Measurements from ENCODE around the gene CACUL1. TPM values are rescaled to one million over a fixed set of nuclear protein-coding genes. Genes with fewer than 3 reads are reported as not detected.
"Not testable (repeated sequence)": the region's sequence is repeated elsewhere in the genome, so short reads cannot be mapped to it uniquely, and the experiment has no call there.

CACUL1 gene
- polyA plus RNA-seq, 1 donor from 2014 or later = 23.9 TPM

DNA sequence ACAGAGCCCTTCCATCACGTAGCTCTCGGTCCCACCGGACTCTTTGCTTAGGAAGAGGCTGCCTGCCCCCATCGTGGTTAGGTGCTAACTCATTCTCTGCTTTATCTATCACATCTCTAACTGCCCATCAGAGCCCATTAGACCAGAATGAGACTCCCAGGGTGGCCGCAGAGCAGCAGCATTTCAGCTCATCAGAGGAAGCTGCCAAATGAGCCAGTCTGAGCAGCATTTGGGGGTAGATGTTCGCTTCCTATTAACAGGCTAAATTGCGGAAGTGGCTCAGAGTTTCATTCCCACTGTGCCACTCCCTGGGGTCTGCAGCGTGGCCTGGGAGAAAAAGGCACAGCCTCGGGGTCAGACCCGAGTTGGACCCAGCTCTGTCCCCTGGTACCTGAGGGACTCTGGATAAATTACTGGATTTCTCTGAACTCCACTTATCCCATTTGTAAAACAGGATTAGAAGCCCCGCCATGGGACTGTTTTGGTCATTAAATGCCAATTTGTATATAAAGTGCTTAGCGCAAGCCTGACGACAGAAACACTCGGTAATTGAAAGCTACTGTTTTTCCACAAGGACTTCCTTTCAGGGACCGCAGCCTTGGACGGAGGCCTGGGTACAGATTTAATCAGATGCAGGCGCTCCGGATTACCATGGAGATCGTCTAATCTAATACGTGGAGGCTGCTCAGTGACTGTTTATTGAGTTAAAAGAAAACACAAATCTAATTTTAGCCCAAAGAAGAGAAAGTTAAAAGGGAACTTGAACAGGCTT lies 85.6 kb downstream of the CACUL1 start:
- peak overlapping the region in 1 of 3 donors; percentile 65 for H3K27ac Mint-ChIP-seq
- no peaks in the 10 kb centered on the region for H3K9me3 Mint-ChIP-seq
- peaks cover 6 to 17% (median 11%) of the 10 kb centered on the region in 3 donors for H3K4me1 Mint-ChIP-seq
- no peaks in the 10 kb centered on the region for H3K36me3 Mint-ChIP-seq
- H3K4me3 Mint-ChIP-seq = peak overlapping the region in 3 of 4 donors; percentile 18 to 68 (median 33)
- H3K27me3 Mint-ChIP-seq = peaks cover 4% of the 10 kb centered on the region

- H3K4me3 Mint-ChIP-seq = peak overlapping the region in 2 of 4 donors; percentile 18 to 79
- no peaks in the 10 kb centered on the region for H3K36me3 Mint-ChIP-seq
- H3K27ac Mint-ChIP-seq = no peak overlapping the region
- H3K9me3 Mint-ChIP-seq = no peaks in the 10 kb centered on the region
- peaks cover 6 to 17% (median 11%) of the 10 kb centered on the region in 3 donors for H3K4me1 Mint-ChIP-seq
- peaks cover 6% of the 10 kb centered on the region for H3K27me3 Mint-ChIP-seq
Observed at GRCh38 chr10:118668228-118668952, 86.4 kb downstream of the CACUL1 start.

DNA sequence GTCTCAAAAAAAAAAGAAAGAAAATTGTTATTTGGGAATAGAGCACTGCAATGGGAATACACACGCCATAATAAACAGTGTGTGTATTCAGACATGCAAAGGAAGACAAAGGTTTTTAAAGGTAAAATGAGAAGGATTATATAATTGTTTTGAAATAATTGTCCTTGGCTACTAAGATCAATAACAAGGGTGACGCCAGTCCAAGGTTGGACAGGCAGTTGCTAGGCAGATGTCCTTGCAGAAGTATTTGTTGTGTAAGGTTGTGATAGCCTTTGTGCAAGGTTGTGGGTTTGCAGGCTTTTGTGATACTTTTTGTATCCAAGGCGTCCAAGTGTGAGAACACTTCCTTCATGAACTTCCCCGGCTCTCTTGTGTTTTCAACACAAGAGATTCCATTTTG lies 87.0 kb downstream of the CACUL1 start:
- Mint-ChIP-seq H3K4me3 (no peak overlapping the region), H3K27me3 (peaks cover 9% of the 10 kb centered on the region), H3K36me3 (peaks cover 3% of the 10 kb centered on the region), H3K4me1 (peaks cover 6 to 17% (median 11%) of the 10 kb centered on the region in 3 donors), H3K27ac (peak overlapping the region in 1 of 3 donors; percentile 71), H3K9me3 (peaks cover 0 to 3% (median 3%) of the 10 kb centered on the region in 3 donors)

DNA sequence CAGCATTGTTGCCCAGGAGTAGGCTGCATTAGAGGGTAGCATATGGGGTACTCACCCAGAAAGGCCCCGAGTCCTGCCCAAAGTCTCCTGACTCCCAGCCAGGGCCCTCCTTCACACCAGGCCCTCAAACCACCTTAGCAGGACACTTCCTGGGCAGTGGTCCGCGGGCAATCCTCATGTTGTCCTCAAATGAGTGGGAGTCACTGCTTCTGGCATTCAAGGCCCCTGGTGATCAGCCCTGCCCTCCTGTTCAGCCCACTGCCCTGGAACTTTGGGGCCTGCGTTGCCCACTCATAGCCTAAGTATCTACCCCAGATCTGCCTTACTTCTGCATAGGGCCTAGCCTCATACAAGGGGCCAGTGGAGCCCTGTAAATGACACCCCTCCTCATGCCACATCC lies 88.4 kb downstream of the CACUL1 start:
- H3K9me3 Mint-ChIP-seq = peaks cover 3 to 10% (median 7%) of the 10 kb centered on the region in 3 donors
- peaks cover 6 to 18% (median 11%) of the 10 kb centered on the region in 3 donors for H3K4me1 Mint-ChIP-seq
- H3K4me3 Mint-ChIP-seq = no peak overlapping the region
- peaks cover 3% of the 10 kb centered on the region for H3K36me3 Mint-ChIP-seq
- peaks cover 18% of the 10 kb centered on the region for H3K27me3 Mint-ChIP-seq
- H3K27ac Mint-ChIP-seq = no peak overlapping the region

GRCh38 chr10:118664321-118664720 lies 90.4 kb downstream of the CACUL1 start:
- H3K9me3 Mint-ChIP-seq = peaks cover 7 to 21% (median 12%) of the 10 kb centered on the region in 3 donors
- no peak overlapping the region for H3K27ac Mint-ChIP-seq
- H3K4me1 Mint-ChIP-seq = peaks cover 6 to 13% (median 7%) of the 10 kb centered on the region in 3 donors
- no peak overlapping the region for H3K4me3 Mint-ChIP-seq
- peaks cover 6% of the 10 kb centered on the region for H3K36me3 Mint-ChIP-seq
- peaks cover 29% of the 10 kb centered on the region for H3K27me3 Mint-ChIP-seq

DNA sequence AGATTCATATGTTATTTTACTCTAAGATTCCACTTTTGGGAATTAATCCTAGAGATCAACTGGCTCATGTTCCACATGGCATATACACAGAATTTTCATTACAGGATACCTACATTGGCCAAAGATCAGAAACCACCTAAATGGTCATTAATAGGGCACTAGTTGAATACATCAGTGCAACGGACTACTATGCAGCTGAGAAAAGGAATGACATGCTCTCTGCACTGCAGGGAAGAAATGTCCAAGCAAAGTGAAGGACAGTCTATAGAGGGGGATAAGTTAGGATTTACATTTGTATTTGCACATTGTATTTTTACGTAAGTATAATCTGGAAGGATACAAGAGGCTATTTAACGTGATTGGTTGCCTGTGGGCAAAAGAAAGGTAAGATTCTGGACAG lies 91.6 kb downstream of the CACUL1 start:
- H3K27ac Mint-ChIP-seq = no peak overlapping the region
- H3K4me1 Mint-ChIP-seq = peaks cover 0 to 4% (median 0%) of the 10 kb centered on the region in 3 donors
- H3K27me3 Mint-ChIP-seq = peaks cover 34% of the 10 kb centered on the region

DNA sequence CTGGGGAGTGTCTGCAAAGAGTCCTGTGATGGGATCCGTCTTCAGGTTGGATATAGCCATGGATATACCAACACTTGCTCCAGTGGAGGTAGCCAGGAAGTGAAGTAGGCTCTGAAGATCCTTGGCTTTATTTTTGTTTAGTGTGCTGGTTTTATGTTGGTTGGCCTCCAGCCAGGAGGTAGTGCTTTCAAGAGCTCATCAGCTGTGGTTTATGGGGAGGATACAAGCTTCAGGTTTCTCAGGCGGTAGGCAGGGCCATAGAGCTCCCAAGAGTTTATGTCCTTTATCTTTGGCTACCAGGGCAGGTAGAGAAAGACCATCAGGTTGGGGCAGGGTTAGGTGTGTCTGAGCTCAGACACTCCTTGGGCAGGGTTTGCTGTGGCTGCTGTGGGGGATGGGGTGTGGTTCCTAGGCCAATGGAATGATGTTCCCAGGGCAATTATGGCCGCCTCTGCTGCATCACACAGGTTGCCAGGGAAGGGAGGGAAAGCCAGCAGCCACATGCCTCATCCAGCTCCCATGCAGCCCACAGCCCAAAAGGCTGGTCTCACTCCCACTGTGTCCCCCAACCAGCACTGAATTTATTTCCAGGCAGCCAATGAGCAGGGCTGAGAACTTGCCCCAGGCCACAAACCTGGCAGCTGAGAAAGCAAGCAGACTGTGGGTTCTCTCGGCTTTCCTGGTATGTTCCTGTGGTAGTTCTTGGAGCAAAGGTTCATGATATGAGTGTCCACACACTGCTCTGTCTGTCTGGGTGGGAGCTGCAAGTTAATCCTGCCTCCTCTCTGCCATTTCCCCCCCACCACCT lies 92.3 kb downstream of the CACUL1 start:
- peaks cover 34% of the 10 kb centered on the region for H3K27me3 Mint-ChIP-seq
- H3K4me1 Mint-ChIP-seq = peaks cover 0 to 1% (median 0%) of the 10 kb centered on the region in 3 donors
- no peak overlapping the region for H3K27ac Mint-ChIP-seq
- peaks cover 7 to 23% (median 12%) of the 10 kb centered on the region in 3 donors for H3K9me3 Mint-ChIP-seq
- H3K4me3 Mint-ChIP-seq = no peak overlapping the region
- peaks cover 6% of the 10 kb centered on the region for H3K36me3 Mint-ChIP-seq

More for the DNA sequence above, 91.6 kb downstream of the CACUL1 start:
- Mint-ChIP-seq H3K4me3 (no peak overlapping the region), H3K36me3 (peaks cover 6% of the 10 kb centered on the region), H3K9me3 (peaks cover 7 to 23% (median 12%) of the 10 kb centered on the region in 3 donors)

DNA sequence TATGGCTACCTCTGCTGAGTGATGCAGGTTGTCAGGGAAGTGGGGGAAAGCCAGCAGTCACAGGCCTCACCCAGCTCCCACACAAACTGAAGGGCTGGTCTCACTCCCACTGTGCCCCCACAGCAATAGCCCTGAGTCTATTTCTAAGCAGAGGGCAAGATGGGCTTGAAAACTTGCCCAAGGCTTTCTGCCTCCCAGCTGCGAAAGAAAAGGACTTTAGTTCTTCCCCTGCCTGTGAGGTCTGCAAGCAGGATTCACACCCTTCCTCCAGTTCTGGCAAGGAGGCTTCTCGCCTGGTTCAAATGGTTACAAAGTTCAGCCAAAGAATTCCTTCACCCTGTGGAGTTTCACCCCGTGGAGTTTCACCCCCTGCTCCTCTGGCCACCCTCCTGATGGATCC lies 96.0 kb downstream of the CACUL1 start:
- Mint-ChIP-seq H3K4me1 (peaks cover 0 to 1% (median 0%) of the 10 kb centered on the region in 3 donors), H3K4me3 (no peak overlapping the region), H3K27ac (no peak overlapping the region), H3K27me3 (peaks cover 40% of the 10 kb centered on the region), H3K36me3 (peaks cover 6% of the 10 kb centered on the region), H3K9me3 (peaks cover 12 to 34% (median 23%) of the 10 kb centered on the region in 3 donors)

DNA sequence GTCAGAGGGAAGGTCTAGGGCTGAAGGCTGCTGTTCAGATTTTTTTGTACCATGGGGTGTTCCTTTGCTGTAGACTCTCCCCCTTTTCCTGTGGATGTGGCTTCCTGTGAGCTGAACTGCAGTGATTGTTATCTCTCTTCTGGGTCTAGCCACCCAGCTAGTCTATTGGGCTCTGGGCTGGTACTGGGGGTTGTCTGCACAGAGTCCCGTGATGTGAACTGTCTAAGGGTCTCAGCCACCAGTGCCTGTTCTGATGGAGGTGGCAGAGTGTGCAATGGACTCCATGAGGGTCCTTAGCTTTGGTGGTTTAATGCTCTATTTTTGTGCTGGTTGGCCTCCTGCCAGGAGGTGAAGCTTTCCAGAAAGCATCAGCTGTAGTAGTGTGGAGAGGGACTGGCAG lies 96.6 kb downstream of the CACUL1 start:
- Mint-ChIP-seq H3K27ac (peak overlapping the region in 1 of 3 donors; percentile 63), H3K9me3 (peaks cover 10 to 36% (median 23%) of the 10 kb centered on the region in 3 donors), H3K27me3 (peaks cover 36% of the 10 kb centered on the region)
- H3K4me3 Mint-ChIP-seq, H3K36me3 Mint-ChIP-seq, H3K4me1 Mint-ChIP-seq: not testable (repeated sequence)

- H3K27me3 Mint-ChIP-seq, H3K36me3 Mint-ChIP-seq, H3K27ac Mint-ChIP-seq, H3K4me1 Mint-ChIP-seq, H3K9me3 Mint-ChIP-seq, H3K4me3 Mint-ChIP-seq: not testable (repeated sequence)
Observed at GRCh38 chr10:118645294-118645693, 109.5 kb downstream of the CACUL1 start.

GRCh38 chr10:118642228-118642627 lies 112.5 kb downstream of the CACUL1 start:
- Mint-ChIP-seq H3K4me1 (no peaks in the 10 kb centered on the region), H3K4me3 (no peak overlapping the region), H3K27ac (no peak overlapping the region), H3K9me3 (peaks cover 0 to 12% (median 2%) of the 10 kb centered on the region in 3 donors), H3K27me3 (peaks cover 3% of the 10 kb centered on the region), H3K36me3 (no peaks in the 10 kb centered on the region)

GRCh38 chr10:118638680-118639079 lies 116.1 kb downstream of the CACUL1 start:
- Mint-ChIP-seq H3K36me3 (no peaks in the 10 kb centered on the region), H3K27me3 (peaks cover 3% of the 10 kb centered on the region), H3K27ac (no peak overlapping the region), H3K4me3 (no peak overlapping the region), H3K4me1 (no peaks in the 10 kb centered on the region), H3K9me3 (peaks cover 0 to 12% (median 2%) of the 10 kb centered on the region in 3 donors)

DNA sequence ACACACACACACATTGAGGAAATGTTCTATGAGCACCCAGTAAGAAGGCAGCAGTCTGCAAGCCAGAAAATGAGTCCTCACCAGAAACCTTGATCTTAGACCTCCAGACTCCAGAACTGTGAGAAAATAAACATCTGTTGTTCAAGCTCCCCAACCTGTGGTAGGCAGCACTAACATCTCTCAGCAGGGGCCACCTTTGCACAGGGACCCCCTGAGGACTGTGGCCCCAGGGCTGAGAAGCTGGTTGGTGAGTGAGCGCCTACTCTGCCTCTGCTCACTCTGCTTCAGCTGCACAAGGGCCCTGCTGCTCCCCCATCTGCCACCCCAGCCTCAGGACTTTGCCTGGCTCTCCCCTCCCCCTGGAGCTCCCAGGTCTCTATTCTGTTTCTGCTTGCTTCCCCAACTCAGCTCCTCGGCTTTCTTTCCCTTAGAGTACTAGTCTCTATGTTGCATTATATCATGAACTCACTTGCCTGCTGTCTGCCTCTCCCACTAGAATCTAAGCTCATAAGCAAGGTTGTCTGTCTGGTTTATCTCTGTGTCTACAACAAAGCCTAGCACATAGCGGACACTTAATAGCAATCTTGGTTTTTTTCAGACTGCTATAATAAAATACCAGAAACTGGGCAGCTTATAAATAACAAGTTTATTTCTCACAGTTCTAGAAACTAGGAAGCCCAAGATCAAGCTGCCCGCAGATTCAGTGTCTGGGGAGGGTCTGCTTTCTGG lies 118.9 kb downstream of the CACUL1 start:
- Mint-ChIP-seq H3K9me3 (peaks cover 0 to 9% (median 2%) of the 10 kb centered on the region in 3 donors), H3K27me3 (peaks cover 2% of the 10 kb centered on the region), H3K4me3 (no peak overlapping the region), H3K27ac (no peak overlapping the region), H3K36me3 (no peaks in the 10 kb centered on the region), H3K4me1 (no peaks in the 10 kb centered on the region)

DNA sequence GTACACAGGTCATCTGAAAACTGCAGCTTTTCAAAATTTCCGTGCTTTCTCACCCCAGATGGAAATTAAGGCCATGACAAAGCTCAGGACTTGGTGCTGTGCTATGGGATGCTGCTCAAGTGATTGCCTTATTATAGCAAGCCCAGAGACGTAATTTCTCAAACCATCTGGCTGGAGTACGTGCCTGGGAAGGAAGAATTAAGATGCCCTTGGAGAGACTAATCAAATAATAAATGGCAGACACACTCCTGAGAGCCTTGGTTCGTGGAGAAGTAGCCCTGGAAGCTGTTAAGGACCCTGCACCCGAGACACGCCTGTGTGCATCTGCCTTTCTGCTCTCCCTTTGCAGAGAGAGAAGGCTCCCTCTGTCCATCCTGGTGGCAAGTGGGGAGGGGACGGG lies 121.0 kb downstream of the CACUL1 start:
- Mint-ChIP-seq H3K4me3 (no peak overlapping the region), H3K36me3 (no peaks in the 10 kb centered on the region), H3K9me3 (no peaks in the 10 kb centered on the region), H3K4me1 (no peaks in the 10 kb centered on the region), H3K27ac (no peak overlapping the region), H3K27me3 (peaks cover 11% of the 10 kb centered on the region)
